GM19397 (cell line): ENCODE data around the gene HOXC12.

ENCODE experiments used
- ATAC-seq: cut with Tn5 transposase; IDR thresholded peaks from one replicate; pipeline ENCODE4 v1.9.1; 2021; ENCODE audit warnings: mild to moderate bottlenecking, moderate library complexity; ENCODE audit not compliant: unreplicated experiment

Gene HOXC12

GRCh38 chr12:53954694-53955035 lies at the start of gene HOXC12:
HOXC12 (plus strand) TSS chr12:53954903; CDS start chr12:53954930, 27 bp downstream.
- ATAC-seq, result no peak

GRCh38 chr12:53907103-53907502 lies 47.6 kb upstream of the HOXC12 start:
- ATAC-seq, result no peak

- no peak for ATAC-seq
Observed at GRCh38 chr12:53916788-53917655, 37.7 kb upstream of the HOXC12 start.

- ATAC-seq, result no peak
Observed at GRCh38 chr12:53924521-53925405, 29.9 kb upstream of the HOXC12 start.

- no peak for ATAC-seq
Observed at GRCh38 chr12:53927220-53928029, 27.3 kb upstream of the HOXC12 start.

- no peak for ATAC-seq
Observed at GRCh38 chr12:53928054-53928835, 26.5 kb upstream of the HOXC12 start.

GRCh38 chr12:53929527-53929926 lies 25.2 kb upstream of the HOXC12 start:
- ATAC-seq, result no peak

GRCh38 chr12:53930591-53931255 lies 24.0 kb upstream of the HOXC12 start:
- ATAC-seq, result no peak

GRCh38 chr12:53931844-53932581 lies 22.7 kb upstream of the HOXC12 start:
- ATAC-seq, result no peak

GRCh38 chr12:53932915-53933314 lies 21.8 kb upstream of the HOXC12 start:
- no peak for ATAC-seq

- ATAC-seq, result no peak
Observed at GRCh38 chr12:53935383-53936341, 19.0 kb upstream of the HOXC12 start.

GRCh38 chr12:53937099-53937498 lies 17.6 kb upstream of the HOXC12 start:
- no peak for ATAC-seq

- ATAC-seq, result no peak
Observed at GRCh38 chr12:53937596-53938325, 16.9 kb upstream of the HOXC12 start.

- no peak for ATAC-seq
Observed at GRCh38 chr12:53938326-53939140, 16.2 kb upstream of the HOXC12 start, which contains the start of gene HOXC13. HOXC13 (plus strand) TSS chr12:53938831; CDS start chr12:53938907, 76 bp downstream.

GRCh38 chr12:53939141-53940108 lies 15.3 kb upstream of the HOXC12 start:
- no peak for ATAC-seq
